ENCODE measurements around the gene BCAS3.
"Not testable (repeated sequence)": the region's sequence is repeated elsewhere in the genome, so short reads cannot be mapped to it uniquely, and the experiment has no call there.

BCAS3 gene

GRCh38 chr17:60947543-60947942, 269.9 kb downstream of the BCAS3 start:
- no peak for DNase-seq

- DNase-seq, result no peak
Observed at GRCh38 chr17:60952747-60953146, 275.1 kb downstream of the BCAS3 start.

GRCh38 chr17:60959011-60959410, 281.4 kb downstream of the BCAS3 start:
- no peak for DNase-seq

GRCh38 chr17:60959696-60960095, 282.0 kb downstream of the BCAS3 start:
- no peak for DNase-seq

GRCh38 chr17:60960398-60961065, 282.9 kb downstream of the BCAS3 start:
- no peak for DNase-seq

- DNase-seq, result no peak
Observed at GRCh38 chr17:60964160-60964559, 286.5 kb downstream of the BCAS3 start.

- no peak for DNase-seq
Observed at GRCh38 chr17:60968266-60968665, 290.6 kb downstream of the BCAS3 start.

GRCh38 chr17:60969500-60970037, 291.9 kb downstream of the BCAS3 start:
- no peak for DNase-seq

GRCh38 chr17:60970741-60971140, 293.1 kb downstream of the BCAS3 start:
- no peak for DNase-seq

- DNase-seq, result no peak
Observed at GRCh38 chr17:60971515-60972369, 294.1 kb downstream of the BCAS3 start.

GRCh38 chr17:60976861-60977260, 299.2 kb downstream of the BCAS3 start:
- DNase-seq, result not testable (repeated sequence)

GRCh38 chr17:60989379-60989778, 311.7 kb downstream of the BCAS3 start:
- DNase-seq, result no peak

- DNase-seq, result no peak
Observed at GRCh38 chr17:60989846-60990245, 312.2 kb downstream of the BCAS3 start.

- no peak for DNase-seq
Observed at GRCh38 chr17:60993497-60993896, 315.8 kb downstream of the BCAS3 start.

- no peak for DNase-seq
Observed at GRCh38 chr17:60995680-60996079, 318.0 kb downstream of the BCAS3 start.

GRCh38 chr17:61000911-61001310, 323.3 kb downstream of the BCAS3 start:
- no peak for DNase-seq

- DNase-seq, result no peak
Observed at GRCh38 chr17:61002316-61002736, 324.7 kb downstream of the BCAS3 start.

GRCh38 chr17:61005358-61005757, 327.7 kb downstream of the BCAS3 start:
- DNase-seq, result no peak

GRCh38 chr17:61005958-61006357, 328.3 kb downstream of the BCAS3 start:
- not testable (repeated sequence) for DNase-seq

- no peak for DNase-seq
Observed at GRCh38 chr17:61007980-61008379, 330.3 kb downstream of the BCAS3 start.

- no peak for DNase-seq
Observed at GRCh38 chr17:61009663-61010062, 332.0 kb downstream of the BCAS3 start.

- no peak for DNase-seq
Observed at GRCh38 chr17:61010661-61011170, 333.1 kb downstream of the BCAS3 start.

GRCh38 chr17:61011251-61011650, 333.6 kb downstream of the BCAS3 start:
- DNase-seq, result no peak

GRCh38 chr17:61015966-61016365, 338.3 kb downstream of the BCAS3 start:
- no peak for DNase-seq

Measured in NCI-H1436 treated with DMSO at 0.1 percent for 48 hours (cell line).